ENCODE results near the gene LGALSL.

DNA sequence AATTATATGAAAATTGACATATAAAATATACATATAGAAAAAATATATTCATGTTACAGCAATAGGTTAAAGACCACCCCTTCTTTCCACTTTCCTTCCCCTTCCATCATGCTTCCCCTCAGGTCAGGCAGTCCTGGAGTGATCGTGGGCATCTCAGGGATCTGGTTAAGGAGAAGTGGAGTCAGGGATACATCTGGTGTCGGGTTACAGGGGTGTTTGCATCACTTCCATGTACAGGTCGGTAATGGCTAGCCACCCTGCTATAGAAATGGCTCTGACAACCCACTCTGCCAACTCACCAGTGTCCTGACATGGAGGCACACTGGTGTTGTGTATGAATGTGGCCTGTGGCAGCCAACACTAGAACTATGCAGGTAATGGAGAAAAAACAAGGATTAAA, 36.3 kb upstream of the LGALSL start:
- no peak for TF ChIP-seq POLR2A (IDR thresholded peaks at IDR 0.05)
- TF ChIP-seq, protein P1, sequence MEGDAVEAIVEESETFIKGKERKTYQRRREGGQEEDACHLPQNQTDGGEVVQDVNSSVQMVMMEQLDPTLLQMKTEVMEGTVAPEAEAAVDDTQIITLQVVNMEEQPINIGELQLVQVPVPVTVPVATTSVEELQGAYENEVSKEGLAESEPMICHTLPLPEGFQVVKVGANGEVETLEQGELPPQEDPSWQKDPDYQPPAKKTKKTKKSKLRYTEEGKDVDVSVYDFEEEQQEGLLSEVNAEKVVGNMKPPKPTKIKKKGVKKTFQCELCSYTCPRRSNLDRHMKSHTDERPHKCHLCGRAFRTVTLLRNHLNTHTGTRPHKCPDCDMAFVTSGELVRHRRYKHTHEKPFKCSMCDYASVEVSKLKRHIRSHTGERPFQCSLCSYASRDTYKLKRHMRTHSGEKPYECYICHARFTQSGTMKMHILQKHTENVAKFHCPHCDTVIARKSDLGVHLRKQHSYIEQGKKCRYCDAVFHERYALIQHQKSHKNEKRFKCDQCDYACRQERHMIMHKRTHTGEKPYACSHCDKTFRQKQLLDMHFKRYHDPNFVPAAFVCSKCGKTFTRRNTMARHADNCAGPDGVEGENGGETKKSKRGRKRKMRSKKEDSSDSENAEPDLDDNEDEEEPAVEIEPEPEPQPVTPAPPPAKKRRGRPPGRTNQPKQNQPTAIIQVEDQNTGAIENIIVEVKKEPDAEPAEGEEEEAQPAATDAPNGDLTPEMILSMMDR (IDR thresholded peaks at IDR 0.05), result no peak

All from uterus (tissue), 2 donors.